PC-3 (cell line): ENCODE results near the gene DLX6.

Experiments
- EZH2 ChIP-seq: fragments of 300-600 bp; sonication (generic); IDR thresholded peaks from one replicate; pipeline ENCODE4 v1.6.1; 2017; ENCODE audit warnings: antibody characterized with exemption, mild to moderate bottlenecking, low read length; ENCODE audit not compliant: unreplicated experiment
- EZH2phosphoT487 ChIP-seq: fragments of 300-600 bp; sonication (generic); IDR thresholded peaks from 2 replicates; pipeline ENCODE4 v1.6.1; 2018; ENCODE audit warnings: mild to moderate bottlenecking, antibody characterized with exemption, low read length, borderline replicate concordance
- TF ChIP-seq, protein P1 (sequence below): fragments of 300-600 bp; sonication (generic); conservative IDR thresholded peaks from 2 replicates; pipeline ENCODE4 v1.5.1; 2017; ENCODE audit warnings: antibody characterized with exemption, low read depth, mild to moderate bottlenecking, low read length

DNA sequence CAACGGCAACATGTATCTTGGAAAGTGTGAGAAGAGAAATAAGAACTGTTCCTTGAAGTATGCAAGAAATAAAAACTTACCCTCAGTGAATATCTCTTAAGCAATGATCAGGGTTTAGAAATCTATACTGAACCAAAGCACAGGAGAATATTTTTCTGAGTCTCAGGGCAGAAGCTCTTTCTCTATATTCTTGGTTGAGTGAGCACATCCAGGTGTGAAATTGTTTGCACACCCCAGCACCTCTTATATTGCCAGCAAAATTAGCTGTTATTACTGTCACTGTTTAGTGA is 8.4 kb downstream of the DLX6 start:
- TF ChIP-seq, protein P1, sequence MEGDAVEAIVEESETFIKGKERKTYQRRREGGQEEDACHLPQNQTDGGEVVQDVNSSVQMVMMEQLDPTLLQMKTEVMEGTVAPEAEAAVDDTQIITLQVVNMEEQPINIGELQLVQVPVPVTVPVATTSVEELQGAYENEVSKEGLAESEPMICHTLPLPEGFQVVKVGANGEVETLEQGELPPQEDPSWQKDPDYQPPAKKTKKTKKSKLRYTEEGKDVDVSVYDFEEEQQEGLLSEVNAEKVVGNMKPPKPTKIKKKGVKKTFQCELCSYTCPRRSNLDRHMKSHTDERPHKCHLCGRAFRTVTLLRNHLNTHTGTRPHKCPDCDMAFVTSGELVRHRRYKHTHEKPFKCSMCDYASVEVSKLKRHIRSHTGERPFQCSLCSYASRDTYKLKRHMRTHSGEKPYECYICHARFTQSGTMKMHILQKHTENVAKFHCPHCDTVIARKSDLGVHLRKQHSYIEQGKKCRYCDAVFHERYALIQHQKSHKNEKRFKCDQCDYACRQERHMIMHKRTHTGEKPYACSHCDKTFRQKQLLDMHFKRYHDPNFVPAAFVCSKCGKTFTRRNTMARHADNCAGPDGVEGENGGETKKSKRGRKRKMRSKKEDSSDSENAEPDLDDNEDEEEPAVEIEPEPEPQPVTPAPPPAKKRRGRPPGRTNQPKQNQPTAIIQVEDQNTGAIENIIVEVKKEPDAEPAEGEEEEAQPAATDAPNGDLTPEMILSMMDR, result no peak
- TF ChIP-seq EZH2phosphoT487 (no peak), EZH2 (no peak)
